HCT116 (cell line): ENCODE measurements around the gene APLP1.

ENCODE experiments used
- ATF3 ChIP-seq: IDR thresholded peaks from 2 replicates; pipeline ENCODE4 v1.6.1; 2012
- CBX3 ChIP-seq: IDR thresholded peaks from 2 replicates; pipeline ENCODE4 v1.6.1; 2012; ENCODE audit warnings: low read depth
- EGR1 ChIP-seq: IDR thresholded peaks from 2 replicates; pipeline ENCODE4 v1.6.1; 2012; ENCODE audit warnings: low read depth
- EZH2 ChIP-seq: fragments of 200-600 bp; sonication (generic); IDR thresholded peaks from 2 replicates; pipeline ENCODE4 v1.6.1; 2017; ENCODE audit warnings: antibody characterized with exemption, mixed run types
- POLR2A ChIP-seq: IDR thresholded peaks from 2 replicates; pipeline ENCODE4 v1.7.0; 2011; ENCODE audit warnings: borderline replicate concordance; ENCODE audit not compliant: insufficient read depth, insufficient read length; ENCODE audit errors: extremely low read depth
- ZFX ChIP-seq: fragments of 450-650 bp; IDR thresholded peaks from 2 replicates; pipeline ENCODE4 v1.6.1; 2017
- TF ChIP-seq, protein P1 (sequence below), 3 experiments: fragments of 200-600 bp in 1 of 3; sonication (generic) in 1 of 3; IDR thresholded peaks in 2 of 3; conservative IDR thresholded peaks in 1 of 3; 2 replicates each; pipeline ENCODE4 v1.5.1; 2012 to 2017; ENCODE audit warnings: low read depth in 2 of 3, low read length in 2 of 3, antibody characterized with exemption in 1 of 3, borderline replicate concordance in 1 of 3, control low read depth in 1 of 3, mild to moderate bottlenecking in 1 of 3, mixed read lengths in 1 of 3, mixed run types in 1 of 3, moderate library complexity in 1 of 3; ENCODE audit not compliant: insufficient read depth in 1 of 3
- TF ChIP-seq, protein P2 (sequence below): IDR thresholded peaks from 2 replicates; pipeline ENCODE4 v1.6.1; 2012

DNA sequence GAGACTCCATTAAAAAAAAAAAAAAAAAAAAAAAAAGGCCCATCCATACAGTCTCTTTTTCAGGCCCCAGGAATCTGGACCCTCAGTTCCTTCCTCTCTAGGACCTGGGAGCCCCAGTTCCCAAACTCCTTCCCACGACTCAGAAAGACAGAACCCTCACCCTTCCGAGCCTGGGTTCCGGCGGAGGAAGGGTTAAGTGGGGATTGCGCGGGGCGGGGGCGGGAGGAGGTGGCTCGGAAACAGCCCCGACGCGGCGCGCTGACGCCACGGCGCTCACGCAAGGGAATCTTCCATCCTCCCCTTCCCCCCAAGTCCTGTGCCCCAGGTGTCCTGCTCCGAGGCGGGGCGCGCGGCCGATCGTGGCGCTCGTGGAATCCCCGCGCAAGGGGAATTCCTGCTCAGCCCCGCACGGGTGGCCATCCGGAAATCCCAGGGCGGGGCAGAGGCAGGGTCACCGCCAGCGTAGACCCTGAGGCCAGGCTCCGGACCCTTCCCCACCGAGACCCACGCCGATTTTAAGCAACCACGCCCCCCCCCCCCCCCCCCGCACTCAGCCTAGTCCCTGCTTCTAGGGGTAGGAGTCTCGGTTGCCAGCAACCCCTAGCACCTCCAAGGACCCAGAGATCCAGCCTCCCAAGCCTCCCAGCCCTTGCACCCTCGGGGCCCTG lies 31.3 kb downstream of the APLP1 start:
- TF ChIP-seq, protein P1, sequence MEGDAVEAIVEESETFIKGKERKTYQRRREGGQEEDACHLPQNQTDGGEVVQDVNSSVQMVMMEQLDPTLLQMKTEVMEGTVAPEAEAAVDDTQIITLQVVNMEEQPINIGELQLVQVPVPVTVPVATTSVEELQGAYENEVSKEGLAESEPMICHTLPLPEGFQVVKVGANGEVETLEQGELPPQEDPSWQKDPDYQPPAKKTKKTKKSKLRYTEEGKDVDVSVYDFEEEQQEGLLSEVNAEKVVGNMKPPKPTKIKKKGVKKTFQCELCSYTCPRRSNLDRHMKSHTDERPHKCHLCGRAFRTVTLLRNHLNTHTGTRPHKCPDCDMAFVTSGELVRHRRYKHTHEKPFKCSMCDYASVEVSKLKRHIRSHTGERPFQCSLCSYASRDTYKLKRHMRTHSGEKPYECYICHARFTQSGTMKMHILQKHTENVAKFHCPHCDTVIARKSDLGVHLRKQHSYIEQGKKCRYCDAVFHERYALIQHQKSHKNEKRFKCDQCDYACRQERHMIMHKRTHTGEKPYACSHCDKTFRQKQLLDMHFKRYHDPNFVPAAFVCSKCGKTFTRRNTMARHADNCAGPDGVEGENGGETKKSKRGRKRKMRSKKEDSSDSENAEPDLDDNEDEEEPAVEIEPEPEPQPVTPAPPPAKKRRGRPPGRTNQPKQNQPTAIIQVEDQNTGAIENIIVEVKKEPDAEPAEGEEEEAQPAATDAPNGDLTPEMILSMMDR (IDR thresholded peaks at IDR 0.05 in 2 of 3, conservative IDR thresholded peaks at IDR 0.05 in 1 of 3; ENCODE audit: borderline replicate concordance in 1 of 3, insufficient read depth in 1 of 3, low read depth in 2 of 3, low read length in 2 of 3), result no peak
- TF ChIP-seq POLR2A, result no peak
- TF ChIP-seq EZH2, result no peak
- TF ChIP-seq ZFX, result no peak
- no peak for TF ChIP-seq CBX3
- TF ChIP-seq EGR1, result peak; percentile 98
- TF ChIP-seq, protein P2, sequence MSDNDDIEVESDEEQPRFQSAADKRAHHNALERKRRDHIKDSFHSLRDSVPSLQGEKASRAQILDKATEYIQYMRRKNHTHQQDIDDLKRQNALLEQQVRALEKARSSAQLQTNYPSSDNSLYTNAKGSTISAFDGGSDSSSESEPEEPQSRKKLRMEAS, result peak; percentile 64
- TF ChIP-seq ATF3, result no peak
